ENCODE results near the gene AGAP1.

The AGAP1 gene

GRCh38 chr2:235889302-235889630 lies 395.4 kb downstream of the AGAP1 start:
- no peak for DNase-seq (ENCODE audit: low read depth in 2 of 2)
- H3K4me3 ChIP-seq (replicated peaks in 1 of 2; ENCODE audit: low read depth in 2 of 2, low read length in 2 of 2): no peak overlapping the region
- TF ChIP-seq, protein P1, sequence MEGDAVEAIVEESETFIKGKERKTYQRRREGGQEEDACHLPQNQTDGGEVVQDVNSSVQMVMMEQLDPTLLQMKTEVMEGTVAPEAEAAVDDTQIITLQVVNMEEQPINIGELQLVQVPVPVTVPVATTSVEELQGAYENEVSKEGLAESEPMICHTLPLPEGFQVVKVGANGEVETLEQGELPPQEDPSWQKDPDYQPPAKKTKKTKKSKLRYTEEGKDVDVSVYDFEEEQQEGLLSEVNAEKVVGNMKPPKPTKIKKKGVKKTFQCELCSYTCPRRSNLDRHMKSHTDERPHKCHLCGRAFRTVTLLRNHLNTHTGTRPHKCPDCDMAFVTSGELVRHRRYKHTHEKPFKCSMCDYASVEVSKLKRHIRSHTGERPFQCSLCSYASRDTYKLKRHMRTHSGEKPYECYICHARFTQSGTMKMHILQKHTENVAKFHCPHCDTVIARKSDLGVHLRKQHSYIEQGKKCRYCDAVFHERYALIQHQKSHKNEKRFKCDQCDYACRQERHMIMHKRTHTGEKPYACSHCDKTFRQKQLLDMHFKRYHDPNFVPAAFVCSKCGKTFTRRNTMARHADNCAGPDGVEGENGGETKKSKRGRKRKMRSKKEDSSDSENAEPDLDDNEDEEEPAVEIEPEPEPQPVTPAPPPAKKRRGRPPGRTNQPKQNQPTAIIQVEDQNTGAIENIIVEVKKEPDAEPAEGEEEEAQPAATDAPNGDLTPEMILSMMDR (IDR thresholded peaks at IDR 0.05; ENCODE audit: low read depth, low read length): no peak

DNA sequence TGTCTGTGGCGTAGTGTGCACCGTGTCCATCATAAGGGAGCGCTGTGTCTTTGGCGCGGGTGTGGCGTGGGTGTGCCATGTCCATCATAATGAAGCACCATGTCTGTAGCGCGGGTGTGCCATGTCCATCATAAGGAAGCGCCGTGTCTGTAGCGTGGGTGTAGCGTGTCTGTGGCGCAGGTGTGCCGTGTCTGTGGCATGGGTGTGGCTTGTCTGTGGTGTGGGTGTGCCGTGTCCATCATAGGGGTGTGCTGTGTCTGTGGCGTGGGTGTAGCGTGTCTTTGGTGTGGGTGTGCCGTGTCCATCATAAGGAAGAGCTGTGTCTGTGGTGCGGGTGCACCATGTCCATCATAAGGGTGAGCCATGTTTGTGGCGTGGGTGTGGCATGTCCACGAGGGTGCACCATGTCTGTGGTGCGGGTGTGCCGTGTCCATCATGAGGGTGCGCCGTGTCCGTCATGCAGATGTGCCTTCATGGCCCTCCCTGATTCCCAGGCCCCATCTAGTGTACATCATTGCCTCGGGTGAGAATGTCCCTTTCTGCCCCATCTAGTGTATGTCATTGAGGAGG lies 399.4 kb downstream of the AGAP1 start:
- DNase-seq (ENCODE audit: low read depth in 2 of 2): no peak
- no peak overlapping the region for H3K4me3 ChIP-seq (replicated peaks in 1 of 2; ENCODE audit: low read depth in 2 of 2, low read length in 2 of 2)
- TF ChIP-seq, protein P1 (IDR thresholded peaks at IDR 0.05; ENCODE audit: low read depth, low read length): no peak

DNA sequence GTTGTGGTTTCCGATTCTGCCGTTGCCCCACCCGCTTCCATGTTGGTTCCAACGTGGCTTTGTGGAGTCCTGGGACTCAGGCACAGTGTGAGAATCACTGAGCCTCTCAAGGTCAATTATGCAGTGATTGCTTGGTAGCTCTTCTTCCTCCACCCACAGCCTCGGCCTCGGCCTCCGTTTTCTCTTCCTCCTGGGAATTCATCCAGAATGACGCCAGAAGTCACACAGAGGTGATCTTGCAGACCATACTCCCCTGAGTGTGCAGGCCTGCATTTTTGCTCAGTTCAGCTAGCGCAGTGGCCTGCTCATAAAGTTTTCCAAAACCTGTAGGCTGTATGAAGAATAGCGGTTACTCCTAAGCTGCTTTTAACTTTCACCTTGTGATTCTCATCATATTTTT lies 401.0 kb downstream of the AGAP1 start:
- TF ChIP-seq, protein P1 (IDR thresholded peaks at IDR 0.05; ENCODE audit: low read depth, low read length): no peak
- H3K4me3 ChIP-seq (replicated peaks in 1 of 2; ENCODE audit: low read depth in 2 of 2, low read length in 2 of 2): no peak overlapping the region
- DNase-seq (ENCODE audit: low read depth in 2 of 2): peak in 1 of 2 donors; percentile 5

GRCh38 chr2:235896061-235896460 lies 402.2 kb downstream of the AGAP1 start:
- TF ChIP-seq, protein P1 (IDR thresholded peaks at IDR 0.05; ENCODE audit: low read depth, low read length): no peak
- peak in 1 of 2 donors; percentile 45 for DNase-seq (ENCODE audit: low read depth in 2 of 2)
- no peak overlapping the region for H3K4me3 ChIP-seq (replicated peaks in 1 of 2; ENCODE audit: low read depth in 2 of 2, low read length in 2 of 2)

DNA sequence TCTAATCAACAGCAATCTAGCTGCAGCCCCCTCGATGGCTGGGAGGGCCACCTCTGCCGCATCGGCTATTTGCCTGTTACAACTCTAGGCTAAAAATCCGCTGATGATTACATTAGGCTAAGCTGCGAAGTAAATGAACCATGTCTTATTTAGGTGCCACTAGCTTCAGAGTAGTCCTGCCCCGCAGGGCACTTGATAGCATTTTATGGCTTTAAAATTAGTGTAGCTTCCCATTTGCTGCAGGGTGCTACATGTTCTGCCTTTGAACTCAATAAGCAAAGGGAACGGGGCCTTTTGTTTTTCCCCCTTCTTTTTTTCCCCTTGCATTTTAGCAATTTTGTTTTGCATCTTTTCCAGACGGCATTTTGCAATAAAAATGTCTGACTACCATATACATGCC lies 404.1 kb downstream of the AGAP1 start:
- no peak for DNase-seq (ENCODE audit: low read depth in 2 of 2)
- TF ChIP-seq, protein P1 (IDR thresholded peaks at IDR 0.05; ENCODE audit: low read depth, low read length): no peak
- no peak overlapping the region for H3K4me3 ChIP-seq (replicated peaks in 1 of 2; ENCODE audit: low read depth in 2 of 2, low read length in 2 of 2)

- peak in 1 of 2 donors; percentile 5 for DNase-seq (ENCODE audit: low read depth in 2 of 2)
- TF ChIP-seq, protein P1 (IDR thresholded peaks at IDR 0.05; ENCODE audit: low read depth, low read length): no peak
- no peak overlapping the region for H3K4me3 ChIP-seq (replicated peaks in 1 of 2; ENCODE audit: low read depth in 2 of 2, low read length in 2 of 2)
Measured at GRCh38 chr2:235898766-235899165, 404.9 kb downstream of the AGAP1 start.

- peak in 1 of 2 donors; percentile 17 for DNase-seq (ENCODE audit: low read depth in 2 of 2)
- no peak overlapping the region for H3K4me3 ChIP-seq (replicated peaks in 1 of 2; ENCODE audit: low read depth in 2 of 2, low read length in 2 of 2)
- TF ChIP-seq, protein P1 (IDR thresholded peaks at IDR 0.05; ENCODE audit: low read depth, low read length): no peak
Measured at GRCh38 chr2:235900631-235901030, 406.8 kb downstream of the AGAP1 start.

Measured in cardiac fibroblast (primary cell).